GM23338 (cell line): ENCODE measurements around the gene RSPO1.

Experiments
- CREB1 ChIP-seq: fragments of 250-450 bp; sonication (Bioruptor Pico); IDR thresholded peaks from 2 replicates; pipeline ENCODE4 v1.5.0; 2020; ENCODE audit warnings: low read depth, mild to moderate bottlenecking, moderate library complexity
- EZH2 ChIP-seq: fragments of 200-600 bp; sonication (generic); IDR thresholded peaks from one replicate; pipeline ENCODE4 v1.8.0; 2017; ENCODE audit warnings: antibody characterized with exemption, mild to moderate bottlenecking, low read depth; ENCODE audit not compliant: unreplicated experiment
- EZH2phosphoT487 ChIP-seq: fragments of 200-600 bp; sonication (generic); IDR thresholded peaks from one replicate; pipeline ENCODE4 v1.8.1; 2018; ENCODE audit warnings: antibody characterized with exemption; ENCODE audit not compliant: unreplicated experiment
- JUNB ChIP-seq: IDR thresholded peaks from one replicate; pipeline ENCODE4 v1.6.1; 2016; ENCODE audit warnings: antibody characterized with exemption; ENCODE audit not compliant: unreplicated experiment
- POLR2AphosphoS5 ChIP-seq: IDR thresholded peaks from 2 replicates; pipeline ENCODE4 v1.6.1; 2016; ENCODE audit warnings: antibody characterized with exemption, low read depth
- ZNF331 ChIP-seq: fragments of 250-450 bp; sonication (Bioruptor Pico); IDR thresholded peaks from 2 replicates; pipeline ENCODE4 v1.5.0; 2020; ENCODE audit warnings: low read depth, mild to moderate bottlenecking, moderate library complexity
- TF ChIP-seq, protein P1 (sequence below), 2 experiments: fragments of 200-600 bp in 1 of 2; sonication (generic) in 1 of 2; conservative IDR thresholded peaks; 2 replicates each; pipeline versions ENCODE4 v1.5.1 to v1.6.1; 2016 to 2017; ENCODE audit warnings: antibody characterized with exemption in 2 of 2, low read depth in 2 of 2, mild to moderate bottlenecking in 2 of 2, moderate library complexity in 1 of 2
- TF ChIP-seq, protein P2 (sequence below): IDR thresholded peaks from one replicate; pipeline ENCODE4 v1.6.1; 2018; ENCODE audit warnings: antibody characterized with exemption; ENCODE audit not compliant: unreplicated experiment

DNA sequence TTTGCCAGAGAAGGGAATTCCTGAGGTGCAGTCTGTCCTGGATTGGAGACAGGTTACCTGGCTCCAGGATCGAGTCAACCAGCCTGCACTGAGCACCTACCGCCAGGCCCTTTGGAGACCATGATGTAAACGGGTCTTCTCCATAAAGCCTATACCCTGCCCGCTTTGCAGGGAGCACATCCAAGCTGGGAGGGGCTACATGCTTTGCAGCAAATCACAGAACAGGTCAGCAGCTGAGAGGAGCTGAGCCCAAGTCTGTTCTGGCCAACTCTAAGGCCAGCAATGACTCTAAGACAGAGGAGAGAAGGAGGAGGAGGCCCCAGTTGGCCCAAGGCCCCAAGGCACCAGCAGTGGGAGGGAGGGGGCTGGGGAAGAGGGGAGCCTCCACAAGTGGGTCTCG, 15.5 kb upstream of the RSPO1 start:
- TF ChIP-seq POLR2AphosphoS5, result no peak
- TF ChIP-seq CREB1 (CRISPR knock-in tag), result no peak
- no peak for TF ChIP-seq EZH2
- TF ChIP-seq, protein P1, sequence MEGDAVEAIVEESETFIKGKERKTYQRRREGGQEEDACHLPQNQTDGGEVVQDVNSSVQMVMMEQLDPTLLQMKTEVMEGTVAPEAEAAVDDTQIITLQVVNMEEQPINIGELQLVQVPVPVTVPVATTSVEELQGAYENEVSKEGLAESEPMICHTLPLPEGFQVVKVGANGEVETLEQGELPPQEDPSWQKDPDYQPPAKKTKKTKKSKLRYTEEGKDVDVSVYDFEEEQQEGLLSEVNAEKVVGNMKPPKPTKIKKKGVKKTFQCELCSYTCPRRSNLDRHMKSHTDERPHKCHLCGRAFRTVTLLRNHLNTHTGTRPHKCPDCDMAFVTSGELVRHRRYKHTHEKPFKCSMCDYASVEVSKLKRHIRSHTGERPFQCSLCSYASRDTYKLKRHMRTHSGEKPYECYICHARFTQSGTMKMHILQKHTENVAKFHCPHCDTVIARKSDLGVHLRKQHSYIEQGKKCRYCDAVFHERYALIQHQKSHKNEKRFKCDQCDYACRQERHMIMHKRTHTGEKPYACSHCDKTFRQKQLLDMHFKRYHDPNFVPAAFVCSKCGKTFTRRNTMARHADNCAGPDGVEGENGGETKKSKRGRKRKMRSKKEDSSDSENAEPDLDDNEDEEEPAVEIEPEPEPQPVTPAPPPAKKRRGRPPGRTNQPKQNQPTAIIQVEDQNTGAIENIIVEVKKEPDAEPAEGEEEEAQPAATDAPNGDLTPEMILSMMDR (conservative IDR thresholded peaks at IDR 0.05; ENCODE audit: low read depth in 2 of 2), result no peak
- no peak for TF ChIP-seq EZH2phosphoT487
- TF ChIP-seq ZNF331 (CRISPR knock-in tag), result no peak
- TF ChIP-seq, protein P2, sequence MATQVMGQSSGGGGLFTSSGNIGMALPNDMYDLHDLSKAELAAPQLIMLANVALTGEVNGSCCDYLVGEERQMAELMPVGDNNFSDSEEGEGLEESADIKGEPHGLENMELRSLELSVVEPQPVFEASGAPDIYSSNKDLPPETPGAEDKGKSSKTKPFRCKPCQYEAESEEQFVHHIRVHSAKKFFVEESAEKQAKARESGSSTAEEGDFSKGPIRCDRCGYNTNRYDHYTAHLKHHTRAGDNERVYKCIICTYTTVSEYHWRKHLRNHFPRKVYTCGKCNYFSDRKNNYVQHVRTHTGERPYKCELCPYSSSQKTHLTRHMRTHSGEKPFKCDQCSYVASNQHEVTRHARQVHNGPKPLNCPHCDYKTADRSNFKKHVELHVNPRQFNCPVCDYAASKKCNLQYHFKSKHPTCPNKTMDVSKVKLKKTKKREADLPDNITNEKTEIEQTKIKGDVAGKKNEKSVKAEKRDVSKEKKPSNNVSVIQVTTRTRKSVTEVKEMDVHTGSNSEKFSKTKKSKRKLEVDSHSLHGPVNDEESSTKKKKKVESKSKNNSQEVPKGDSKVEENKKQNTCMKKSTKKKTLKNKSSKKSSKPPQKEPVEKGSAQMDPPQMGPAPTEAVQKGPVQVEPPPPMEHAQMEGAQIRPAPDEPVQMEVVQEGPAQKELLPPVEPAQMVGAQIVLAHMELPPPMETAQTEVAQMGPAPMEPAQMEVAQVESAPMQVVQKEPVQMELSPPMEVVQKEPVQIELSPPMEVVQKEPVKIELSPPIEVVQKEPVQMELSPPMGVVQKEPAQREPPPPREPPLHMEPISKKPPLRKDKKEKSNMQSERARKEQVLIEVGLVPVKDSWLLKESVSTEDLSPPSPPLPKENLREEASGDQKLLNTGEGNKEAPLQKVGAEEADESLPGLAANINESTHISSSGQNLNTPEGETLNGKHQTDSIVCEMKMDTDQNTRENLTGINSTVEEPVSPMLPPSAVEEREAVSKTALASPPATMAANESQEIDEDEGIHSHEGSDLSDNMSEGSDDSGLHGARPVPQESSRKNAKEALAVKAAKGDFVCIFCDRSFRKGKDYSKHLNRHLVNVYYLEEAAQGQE, result no peak
- TF ChIP-seq JUNB, result no peak
